SU-DHL-6 (cell line): ENCODE measurements around the gene TBC1D16.

Source experiments
- EZH2phosphoT487 ChIP-seq: fragments of 200-600 bp; sonication (generic), shearing (Covaris generic); conservative IDR thresholded peaks from 2 replicates; pipeline ENCODE4 v1.6.1; 2018; ENCODE audit warnings: mild to moderate bottlenecking, antibody characterized with exemption, low read length, moderate library complexity, mixed read lengths
- TF ChIP-seq, protein P1 (sequence below): fragments of 200-600 bp; sonication (generic); IDR thresholded peaks from one replicate; pipeline ENCODE4 v1.5.1; 2017; ENCODE audit warnings: antibody characterized with exemption, mild to moderate bottlenecking, low read length, moderate library complexity; ENCODE audit not compliant: insufficient read depth, poor library complexity, severe bottlenecking

DNA sequence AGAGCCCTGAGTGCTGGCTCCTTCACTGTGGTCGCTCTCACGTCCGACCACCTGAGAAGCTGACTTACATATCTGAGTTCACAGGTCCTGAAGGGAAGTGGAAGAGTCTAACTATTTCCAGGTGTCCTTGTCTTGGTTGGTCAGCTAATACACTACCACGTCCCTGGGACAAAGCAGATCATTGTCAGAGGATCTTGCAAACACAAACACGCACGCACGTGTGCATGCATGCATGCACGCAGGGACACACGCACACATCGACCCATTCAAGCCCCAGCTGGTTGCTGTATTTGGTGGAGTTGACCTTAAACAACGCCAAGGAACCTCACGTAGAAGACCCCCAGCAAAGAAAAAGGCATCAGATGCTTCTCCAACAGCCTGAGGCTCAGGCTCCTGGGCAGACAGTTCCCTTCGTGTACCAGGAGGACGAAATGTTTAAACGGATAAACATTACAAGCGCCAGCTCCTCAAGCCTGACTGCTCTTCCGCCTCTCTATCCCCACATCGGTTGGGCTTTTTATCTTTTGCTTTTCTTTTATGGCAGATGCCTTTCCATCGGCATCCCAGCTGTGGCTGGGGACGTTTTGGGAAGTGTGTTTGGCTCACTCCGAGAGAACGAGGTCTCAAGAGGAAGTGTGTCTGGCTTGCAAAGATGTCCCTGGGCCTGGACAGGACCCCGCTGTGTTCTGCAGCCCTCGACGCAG is 95.8 kb downstream of the TBC1D16 start:
- TF ChIP-seq, protein P1, sequence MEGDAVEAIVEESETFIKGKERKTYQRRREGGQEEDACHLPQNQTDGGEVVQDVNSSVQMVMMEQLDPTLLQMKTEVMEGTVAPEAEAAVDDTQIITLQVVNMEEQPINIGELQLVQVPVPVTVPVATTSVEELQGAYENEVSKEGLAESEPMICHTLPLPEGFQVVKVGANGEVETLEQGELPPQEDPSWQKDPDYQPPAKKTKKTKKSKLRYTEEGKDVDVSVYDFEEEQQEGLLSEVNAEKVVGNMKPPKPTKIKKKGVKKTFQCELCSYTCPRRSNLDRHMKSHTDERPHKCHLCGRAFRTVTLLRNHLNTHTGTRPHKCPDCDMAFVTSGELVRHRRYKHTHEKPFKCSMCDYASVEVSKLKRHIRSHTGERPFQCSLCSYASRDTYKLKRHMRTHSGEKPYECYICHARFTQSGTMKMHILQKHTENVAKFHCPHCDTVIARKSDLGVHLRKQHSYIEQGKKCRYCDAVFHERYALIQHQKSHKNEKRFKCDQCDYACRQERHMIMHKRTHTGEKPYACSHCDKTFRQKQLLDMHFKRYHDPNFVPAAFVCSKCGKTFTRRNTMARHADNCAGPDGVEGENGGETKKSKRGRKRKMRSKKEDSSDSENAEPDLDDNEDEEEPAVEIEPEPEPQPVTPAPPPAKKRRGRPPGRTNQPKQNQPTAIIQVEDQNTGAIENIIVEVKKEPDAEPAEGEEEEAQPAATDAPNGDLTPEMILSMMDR = no peak
- TF ChIP-seq EZH2phosphoT487 = no peak
